Loucy (cell line): ENCODE data around the gene TSC2.

Experiments used
- H2AFZ ChIP-seq: fragments of 200-600 bp; sonication (generic); 2 replicates; pipeline ENCODE4 v1.6.0; 2016; ENCODE audit warnings: antibody characterized with exemption, mild to moderate bottlenecking, low read length, moderate library complexity
- H3F3A ChIP-seq: fragments of 200-600 bp; 2 replicates; pipeline ENCODE4 v1.6.0; 2016; ENCODE audit warnings: antibody characterized with exemption, low read depth, mild to moderate bottlenecking
- H3K27me3 ChIP-seq: fragments of 200-600 bp; sonication (generic); 2 replicates; pipeline ENCODE4 v1.6.1; 2014; ENCODE audit warnings: low read length, mild to moderate bottlenecking; ENCODE audit not compliant: insufficient read depth, poor library complexity, severe bottlenecking
- H3K36me3 ChIP-seq: fragments of 200-600 bp; sonication (generic); 2 replicates; pipeline ENCODE4 v1.6.1; 2016; ENCODE audit warnings: low read length; ENCODE audit not compliant: insufficient read depth
- H3K4me1 ChIP-seq: fragments of 200-600 bp; sonication (generic); 2 replicates; pipeline ENCODE4 v1.5.1; 2014; ENCODE audit warnings: low read length, mild to moderate bottlenecking; ENCODE audit not compliant: insufficient read depth, poor library complexity, severe bottlenecking
- H3K4me2 ChIP-seq: fragments of 200-600 bp; sonication (generic); 2 replicates; pipeline ENCODE4 v1.6.0; 2014; ENCODE audit warnings: antibody characterized with exemption, low read length, low read depth, mild to moderate bottlenecking; ENCODE audit not compliant: poor library complexity, severe bottlenecking
- H3K4me3 ChIP-seq: fragments of 200-600 bp; sonication (generic); 2 replicates; pipeline ENCODE4 v1.5.1; 2014; ENCODE audit warnings: low read length, mild to moderate bottlenecking, mixed read lengths; ENCODE audit not compliant: poor library complexity, severe bottlenecking
- H3K79me2 ChIP-seq: fragments of 200-600 bp; sonication (generic); 2 replicates; pipeline ENCODE4 v1.6.1; 2014; ENCODE audit warnings: low read length; ENCODE audit not compliant: insufficient read depth
- H3K9ac ChIP-seq: fragments of 200-600 bp; sonication (generic); 2 replicates; pipeline ENCODE4 v1.6.0; 2014; ENCODE audit warnings: mild to moderate bottlenecking, low read depth, low read length, moderate library complexity; ENCODE audit not compliant: poor library complexity, severe bottlenecking
- H3K9me2 ChIP-seq: fragments of 200-600 bp; sonication (generic); replicated peaks from 2 replicates; pipeline ENCODE4 v1.6.1; 2016; ENCODE audit warnings: low read depth, low read length, mixed read lengths
- H3K9me3 ChIP-seq: fragments of 200-600 bp; sonication (generic); 2 replicates; pipeline ENCODE4 v1.6.1; 2014; ENCODE audit warnings: mild to moderate bottlenecking, antibody characterized with exemption, low read length, low read depth; ENCODE audit not compliant: insufficient read depth
- H4K20me1 ChIP-seq: fragments of 200-600 bp; sonication (generic); 2 replicates; pipeline ENCODE4 v1.6.0; 2014; ENCODE audit warnings: antibody characterized with exemption, low read length, mild to moderate bottlenecking; ENCODE audit not compliant: insufficient read depth, poor library complexity, severe bottlenecking
- CTCF ChIP-seq: fragments of 200-600 bp; sonication (generic); conservative IDR thresholded peaks from 2 replicates; pipeline ENCODE4 v1.5.1; 2014; ENCODE audit warnings: mild to moderate bottlenecking, antibody characterized with exemption, low read length
- EZH2phosphoT487 ChIP-seq: fragments of 200-600 bp; IDR thresholded peaks from 2 replicates; pipeline ENCODE4 v1.6.1; 2018; ENCODE audit warnings: antibody characterized with exemption, mild to moderate bottlenecking, moderate library complexity, borderline replicate concordance

TSC2 gene

GRCh38 chr16:2034696-2035430 lies 12.9 kb upstream of the TSC2 start:
- TF ChIP-seq CTCF = no peak
- H3K27me3 ChIP-seq = no peaks in the 10 kb centered on the region
- no peaks in the 10 kb centered on the region for H3K36me3 ChIP-seq
- H2AFZ ChIP-seq = no peak overlapping the region
- no peaks in the 10 kb centered on the region for H3F3A ChIP-seq
- no peak overlapping the region for H3K4me3 ChIP-seq
- H4K20me1 ChIP-seq = no peaks in the 10 kb centered on the region
- no peaks in the 10 kb centered on the region for H3K9me2 ChIP-seq
- no peaks in the 10 kb centered on the region for H3K9me3 ChIP-seq
- H3K9ac ChIP-seq = no peak overlapping the region
- no peaks in the 10 kb centered on the region for H3K4me1 ChIP-seq
- no peaks in the 10 kb centered on the region for H3K79me2 ChIP-seq
- no peak overlapping the region for H3K4me2 ChIP-seq

GRCh38 chr16:2035431-2036199 lies 12.2 kb upstream of the TSC2 start:
- Histone ChIP-seq H3K27me3 (no peaks in the 10 kb centered on the region), H3K36me3 (no peaks in the 10 kb centered on the region), H3K79me2 (no peaks in the 10 kb centered on the region), H3K9me3 (no peaks in the 10 kb centered on the region), H3K4me2 (no peak overlapping the region), H3K9ac (no peak overlapping the region), H2AFZ (no peak overlapping the region), H3K4me1 (no peaks in the 10 kb centered on the region), H3K9me2 (no peaks in the 10 kb centered on the region), H3K4me3 (no peak overlapping the region), H3F3A (no peaks in the 10 kb centered on the region), H4K20me1 (no peaks in the 10 kb centered on the region)
- no peak for TF ChIP-seq CTCF
- no peak for TF ChIP-seq EZH2phosphoT487

GRCh38 chr16:2036200-2036966 lies 11.4 kb upstream of the TSC2 start:
- Histone ChIP-seq H3K4me3 (no peak overlapping the region), H3K4me1 (no peaks in the 10 kb centered on the region), H3K9ac (no peak overlapping the region)

More at GRCh38 chr16:2036200-2036966, 11.4 kb upstream of the TSC2 start:
- H3K4me2 ChIP-seq = no peak overlapping the region
- no peaks in the 10 kb centered on the region for H3K27me3 ChIP-seq
- H3K9me2 ChIP-seq = no peaks in the 10 kb centered on the region
- no peaks in the 10 kb centered on the region for H4K20me1 ChIP-seq
- H3K9me3 ChIP-seq = no peaks in the 10 kb centered on the region
- H3K36me3 ChIP-seq = no peaks in the 10 kb centered on the region
- no peaks in the 10 kb centered on the region for H3K79me2 ChIP-seq
- H3F3A ChIP-seq = no peaks in the 10 kb centered on the region
- no peak overlapping the region for H2AFZ ChIP-seq
- TF ChIP-seq EZH2phosphoT487 (no peak), CTCF (no peak)
